GM18520 (cell line): ENCODE data around the gene MAX.
"Not testable (repeated sequence)": the region's sequence is repeated elsewhere in the genome, so short reads cannot be mapped to it uniquely, and the experiment has no call there.

Source experiments
- ATAC-seq: cut with Tn5 transposase; IDR thresholded peaks from one replicate; pipeline ENCODE4 v1.9.1; 2021; ENCODE audit not compliant: unreplicated experiment

MAX gene

GRCh38 chr14:65106316-65106715 is 4.0 kb upstream of the MAX start:
- ATAC-seq: no peak

- ATAC-seq: no peak
Measured at GRCh38 chr14:65104791-65105190, 2.5 kb upstream of the MAX start.

GRCh38 chr14:65103150-65103760 is 938 bp upstream of the MAX start:
- no peak for ATAC-seq

DNA sequence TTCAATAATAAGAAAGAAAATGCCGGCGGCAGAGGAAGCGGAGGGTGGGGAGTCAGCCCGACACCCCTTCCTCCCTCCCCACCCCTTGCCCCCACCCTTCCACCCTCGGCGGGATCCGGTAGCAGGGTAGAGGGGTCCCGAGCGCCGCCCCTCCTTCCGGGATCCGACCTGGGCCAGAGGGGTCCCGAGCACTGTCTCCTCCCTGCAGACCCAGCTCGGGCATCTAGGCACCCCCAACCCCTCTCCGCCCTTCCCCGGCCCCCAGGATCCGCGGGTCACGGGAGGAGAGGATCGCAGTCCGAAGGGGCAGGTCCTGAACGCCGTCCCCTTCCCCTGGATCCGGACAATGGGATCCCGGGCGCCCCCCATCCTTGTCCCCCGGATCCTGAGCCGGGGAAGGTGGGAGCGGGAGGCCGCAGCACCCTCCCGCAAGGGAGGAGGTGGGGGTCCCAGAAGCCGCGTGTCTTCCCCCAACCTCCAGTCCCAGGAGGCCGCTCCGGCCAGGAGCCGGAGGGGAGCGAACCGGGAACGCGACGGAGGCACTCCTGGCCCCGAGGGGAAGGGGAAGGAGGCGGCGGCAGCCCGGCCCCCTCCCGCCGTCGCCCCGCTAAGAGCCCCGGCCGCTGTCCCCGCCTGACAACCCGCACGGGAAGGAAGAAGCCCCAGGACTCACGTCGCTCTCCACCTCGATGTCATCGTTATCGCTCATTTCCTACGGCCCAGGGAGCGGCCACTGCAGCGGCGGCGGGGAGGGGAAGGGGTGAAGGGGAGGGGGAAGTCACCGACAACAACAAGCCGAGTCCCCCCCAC is 481 bp downstream of the MAX start:
- no peak for ATAC-seq

- ATAC-seq: no peak
Measured at GRCh38 chr14:65100922-65101541, 1.3 kb downstream of the MAX start.

DNA sequence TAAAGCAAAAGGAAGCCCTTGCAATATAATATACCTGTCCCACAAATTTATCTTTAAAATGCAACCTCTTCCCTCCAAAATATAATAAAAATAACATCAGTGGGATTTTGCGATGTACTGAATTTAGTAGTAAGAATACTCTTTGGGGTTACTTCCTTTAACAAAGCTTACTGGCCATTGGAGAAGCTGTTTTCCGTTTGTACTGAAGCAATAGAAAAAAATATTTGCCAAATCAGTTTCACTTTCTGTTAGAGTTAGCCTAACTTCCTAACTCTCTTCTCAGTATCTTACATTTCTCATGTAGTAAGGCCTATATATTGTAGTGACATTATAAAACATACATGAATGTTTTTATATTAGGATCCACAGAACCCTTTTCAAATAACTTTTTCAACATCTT is 3.7 kb downstream of the MAX start:
- ATAC-seq: no peak

DNA sequence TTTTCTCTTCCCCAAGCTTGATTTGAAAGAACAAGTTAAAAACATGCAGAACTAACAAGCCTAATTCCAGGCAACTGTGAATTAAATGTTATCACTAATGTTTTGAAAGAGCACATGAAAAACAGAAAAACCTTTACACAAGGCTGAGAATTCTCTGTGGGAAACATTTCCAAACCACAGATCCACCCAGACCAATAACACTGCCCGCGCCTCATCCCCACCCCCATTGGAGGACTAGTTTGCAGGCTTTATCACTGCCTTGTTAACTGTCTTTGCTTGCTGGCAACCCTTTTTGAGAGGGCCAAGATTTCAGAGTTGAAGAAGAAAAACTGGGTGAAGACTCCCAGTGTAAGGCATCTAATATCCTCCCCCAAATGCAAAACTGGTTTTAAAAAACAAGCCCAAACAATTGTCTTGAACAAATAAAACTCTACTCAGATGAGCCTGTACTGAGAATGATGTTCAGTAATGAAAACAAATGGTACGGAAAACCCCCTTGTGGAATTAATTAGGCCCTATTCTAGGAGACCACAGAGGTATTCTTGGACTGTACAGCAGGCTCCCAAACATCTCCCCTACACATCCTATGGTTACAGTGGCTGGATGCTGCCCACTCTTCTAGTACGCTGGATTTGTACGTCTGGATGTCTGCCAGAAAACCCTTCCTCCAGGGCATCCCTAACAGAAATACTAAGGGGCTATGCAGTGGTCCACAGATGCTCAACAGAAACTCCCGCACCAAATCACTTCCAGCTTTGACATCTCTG is 5.8 kb downstream of the MAX start:
- ATAC-seq: no peak

GRCh38 chr14:65095633-65096205 is 6.6 kb downstream of the MAX start:
- ATAC-seq: no peak

DNA sequence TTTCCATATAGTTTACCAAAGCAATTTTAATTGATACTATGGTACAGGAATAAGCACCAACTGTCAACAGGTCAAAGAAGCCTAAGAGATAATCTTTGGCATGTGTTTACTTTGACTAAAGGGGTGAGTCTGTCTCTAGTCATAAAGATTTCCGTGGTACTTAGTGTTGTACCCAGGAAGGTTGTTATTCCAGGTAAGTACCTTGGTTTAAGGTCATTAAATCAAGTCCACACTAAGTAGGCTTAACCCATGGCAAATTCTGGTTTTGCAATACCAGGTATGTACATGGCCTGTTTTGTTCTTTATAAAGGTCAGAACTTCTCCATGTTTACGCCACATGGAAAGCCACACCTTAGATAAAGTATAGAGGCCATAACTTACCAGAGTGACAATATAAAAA is 10.0 kb downstream of the MAX start:
- ATAC-seq: no peak

GRCh38 chr14:65087835-65088234 is 14.5 kb downstream of the MAX start:
- ATAC-seq: not testable (repeated sequence)

DNA sequence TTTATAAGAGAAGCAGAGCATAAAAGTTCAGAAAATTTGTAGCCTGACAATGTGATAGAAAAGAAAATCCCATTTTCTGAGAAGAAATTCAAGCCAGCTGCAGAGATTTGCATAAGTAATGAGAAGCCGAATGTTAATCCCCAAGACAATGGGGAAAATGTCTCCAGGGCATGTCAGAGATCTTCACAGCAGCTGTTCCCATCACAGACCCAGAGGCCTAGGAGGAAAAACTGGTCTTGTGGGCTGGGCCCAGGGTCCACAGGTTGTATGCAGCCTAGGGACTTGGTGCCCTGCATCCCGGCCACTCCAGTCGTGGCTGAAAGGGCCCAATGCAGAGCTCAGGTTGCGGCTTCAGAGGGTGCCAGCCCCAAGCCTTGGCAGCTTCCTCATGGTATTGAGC is 15.6 kb downstream of the MAX start:
- not testable (repeated sequence) for ATAC-seq

DNA sequence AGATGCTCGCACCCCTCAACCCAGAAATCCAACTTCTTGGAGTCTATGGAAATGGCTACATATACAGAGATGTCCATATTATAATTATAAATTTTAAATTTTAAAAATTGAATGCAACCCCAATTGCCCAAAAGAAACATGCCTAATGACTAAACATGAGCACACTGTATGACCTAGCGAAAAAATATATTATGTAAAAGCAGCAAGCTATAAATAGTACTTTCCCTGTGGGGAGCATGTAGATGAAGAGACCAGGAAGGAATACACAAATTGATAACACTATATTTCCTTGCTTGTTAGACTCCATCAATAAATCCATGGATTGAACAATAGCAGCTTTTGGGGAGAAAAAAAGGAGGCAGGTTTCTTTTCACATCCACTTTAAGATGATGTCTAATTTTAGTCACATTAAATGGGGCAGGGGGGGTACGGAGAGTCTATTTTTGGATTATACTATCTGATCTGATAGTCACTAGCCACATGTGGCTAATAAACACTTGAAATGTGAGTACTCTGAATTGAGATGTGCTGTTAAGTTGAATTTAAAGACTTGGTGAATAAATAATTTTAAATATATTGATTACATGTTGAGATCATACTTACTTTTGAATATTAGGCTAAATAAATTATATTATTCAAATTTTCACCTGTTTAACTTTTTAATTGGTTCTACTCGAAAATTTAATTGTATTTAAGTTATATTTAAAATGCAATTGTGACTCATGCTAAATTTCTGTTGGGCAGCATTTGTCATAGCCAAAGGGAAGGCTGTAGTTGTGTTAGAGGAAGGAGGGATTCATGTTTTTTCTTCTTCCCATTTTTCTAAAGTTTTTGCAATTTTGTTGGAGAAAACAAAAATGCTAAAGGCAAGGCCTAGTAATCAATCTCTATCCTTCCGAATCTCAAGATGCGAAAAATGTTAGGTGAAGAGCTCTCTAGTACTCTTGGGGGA is 17.5 kb downstream of the MAX start:
- ATAC-seq: no peak

GRCh38 chr14:65082930-65083329 is 19.4 kb downstream of the MAX start:
- ATAC-seq: no peak

GRCh38 chr14:65080960-65081747 is 21.2 kb downstream of the MAX start:
- ATAC-seq: no peak

- no peak for ATAC-seq
Measured at GRCh38 chr14:65079768-65080167, 22.5 kb downstream of the MAX start.

DNA sequence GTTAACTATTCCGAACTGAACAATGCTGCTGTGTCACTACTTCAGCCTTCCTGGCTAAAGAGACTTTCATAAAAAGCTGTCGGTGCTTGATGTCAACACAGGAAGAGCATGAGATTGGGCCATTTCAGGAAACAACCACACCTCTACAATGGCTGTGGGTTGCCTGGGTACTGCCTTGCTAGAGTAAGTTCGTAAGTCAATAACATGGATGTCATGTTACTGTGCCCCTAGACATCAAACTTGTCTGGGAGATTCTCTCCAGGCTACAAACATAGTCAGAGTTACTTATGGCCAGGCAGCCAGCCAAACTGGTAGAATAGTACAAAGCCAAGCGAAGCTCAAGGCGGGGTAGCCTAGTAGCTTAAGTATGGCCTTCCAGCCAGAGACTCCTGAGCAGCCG is 23.1 kb downstream of the MAX start:
- no peak for ATAC-seq

DNA sequence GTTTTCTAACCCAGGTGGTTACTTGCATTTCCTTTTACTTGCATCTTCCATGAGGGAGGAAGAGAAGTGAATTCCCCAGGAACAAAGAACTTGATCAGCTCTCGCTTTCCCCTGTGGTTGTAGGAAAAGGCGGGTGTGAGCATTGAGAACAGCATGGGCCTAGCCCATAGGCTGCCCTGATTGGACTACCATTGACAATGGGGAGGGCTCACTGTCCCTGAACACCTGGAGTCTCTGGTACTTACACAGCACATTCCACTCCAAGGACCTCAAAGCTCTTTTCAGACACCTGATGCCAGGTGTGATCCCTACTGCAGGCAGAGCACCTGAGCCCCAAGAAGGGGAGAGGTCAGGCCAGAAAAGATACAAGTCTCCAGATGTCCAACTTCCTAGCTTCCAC is 25.0 kb downstream of the MAX start:
- ATAC-seq: no peak

- no peak for ATAC-seq
Measured at GRCh38 chr14:65075628-65076325, 26.5 kb downstream of the MAX start.
